HG02571 (cell line): ENCODE results near the gene CXCR4.
"Not testable (repeated sequence)": the region's sequence is repeated elsewhere in the genome, so short reads cannot be mapped to it uniquely, and the experiment has no call there.

Source experiments
- ATAC-seq: cut with Tn5 transposase; IDR thresholded peaks from one replicate; pipeline ENCODE4 v1.9.1; 2021; ENCODE audit warnings: mild to moderate bottlenecking, moderate library complexity; ENCODE audit not compliant: unreplicated experiment

Gene CXCR4

DNA sequence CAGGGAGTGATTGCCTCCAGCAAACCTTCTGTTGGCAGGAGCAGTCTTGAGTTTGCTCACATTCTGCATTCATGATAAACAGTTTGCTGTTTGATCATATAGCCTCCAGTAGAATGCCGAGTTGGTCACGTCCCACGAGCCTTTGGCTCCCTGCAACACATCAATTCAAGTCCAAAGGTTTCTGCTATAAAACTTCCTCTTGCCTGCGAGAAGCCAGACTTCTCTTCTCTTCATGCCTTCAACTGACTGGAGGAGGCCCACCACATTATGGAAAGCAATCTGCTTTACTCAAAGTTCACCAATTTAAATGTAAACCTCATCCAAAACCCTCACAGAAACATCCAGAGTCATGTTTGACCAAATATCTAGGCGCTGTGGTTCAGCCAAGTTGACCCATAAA lies 40.8 kb downstream of the CXCR4 start:
- no peak for ATAC-seq

DNA sequence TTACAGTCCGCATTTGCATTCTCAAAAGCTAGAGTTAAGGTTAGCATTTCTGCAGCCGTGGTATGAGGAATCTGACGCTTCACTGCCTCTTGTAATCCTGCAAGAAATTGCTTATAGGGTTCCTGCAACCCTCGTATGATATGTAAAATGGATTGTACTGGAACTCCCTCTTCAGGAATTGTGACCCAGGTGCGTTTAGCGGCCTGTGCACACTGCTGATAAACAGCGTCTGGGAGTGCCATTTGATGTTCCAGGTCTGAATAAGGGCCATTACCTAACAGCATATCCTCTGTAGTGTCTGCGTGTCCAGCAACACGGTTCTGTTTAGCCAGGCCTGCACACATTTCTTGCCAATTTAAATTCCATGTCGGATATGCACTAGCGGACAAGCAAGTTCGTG lies 42.5 kb downstream of the CXCR4 start:
- no peak for ATAC-seq

DNA sequence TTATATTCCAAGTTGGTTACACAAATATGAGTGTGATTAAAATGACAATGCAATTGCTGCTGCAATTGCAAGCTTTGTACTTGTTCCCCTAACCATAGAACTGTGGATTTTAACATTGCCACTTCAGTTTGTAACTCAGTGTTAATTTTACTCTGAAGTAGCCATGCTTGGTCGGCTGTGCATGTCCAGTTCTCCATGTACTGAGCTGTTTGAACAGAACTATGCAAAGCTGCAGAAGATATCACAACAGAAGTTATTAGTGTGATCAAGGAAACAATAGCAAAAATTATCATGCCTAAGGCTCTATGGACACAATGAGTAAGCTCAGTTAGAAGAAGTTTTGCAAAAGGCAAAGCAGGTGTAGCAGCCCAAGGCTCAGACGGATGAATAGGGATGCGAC lies 45.3 kb downstream of the CXCR4 start:
- ATAC-seq, result no peak

DNA sequence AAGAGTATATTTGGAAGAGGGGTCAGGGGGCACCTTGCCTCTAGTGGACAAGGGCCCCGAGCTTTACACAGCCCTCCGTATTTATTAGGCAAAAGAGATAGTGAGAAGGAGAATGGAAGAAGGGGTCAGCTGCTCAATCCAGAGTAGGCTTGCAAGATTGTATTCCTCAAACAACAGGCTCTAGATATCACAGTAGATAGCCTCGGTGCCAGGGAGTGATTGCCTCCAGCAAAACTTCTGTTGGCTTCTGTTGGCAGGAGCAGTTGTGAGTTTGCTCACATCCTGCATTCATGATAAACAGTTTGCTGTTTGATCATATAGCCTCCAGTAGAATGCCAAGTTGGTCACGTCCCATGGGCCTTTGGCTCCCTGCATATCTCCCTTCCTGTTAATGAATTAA lies 46.1 kb downstream of the CXCR4 start:
- not testable (repeated sequence) for ATAC-seq

DNA sequence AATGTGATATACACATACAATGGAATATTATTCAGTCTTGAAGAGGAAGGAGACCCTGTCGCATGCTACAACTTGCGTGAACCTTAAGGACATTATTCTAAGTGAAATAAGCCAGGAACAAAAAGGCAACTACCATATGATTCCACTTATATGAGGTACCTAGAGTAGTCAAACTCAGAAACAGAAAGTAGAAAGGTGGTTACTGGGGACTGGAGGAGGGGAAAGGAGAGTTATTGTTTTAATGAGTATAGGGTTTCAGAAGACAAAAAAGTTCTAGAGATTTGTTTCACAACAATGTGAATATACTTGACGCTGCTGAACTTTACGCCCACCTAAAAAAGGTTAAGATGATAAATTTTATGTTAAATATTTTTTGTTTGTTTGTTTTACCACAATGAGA lies 47.0 kb downstream of the CXCR4 start:
- no peak for ATAC-seq

DNA sequence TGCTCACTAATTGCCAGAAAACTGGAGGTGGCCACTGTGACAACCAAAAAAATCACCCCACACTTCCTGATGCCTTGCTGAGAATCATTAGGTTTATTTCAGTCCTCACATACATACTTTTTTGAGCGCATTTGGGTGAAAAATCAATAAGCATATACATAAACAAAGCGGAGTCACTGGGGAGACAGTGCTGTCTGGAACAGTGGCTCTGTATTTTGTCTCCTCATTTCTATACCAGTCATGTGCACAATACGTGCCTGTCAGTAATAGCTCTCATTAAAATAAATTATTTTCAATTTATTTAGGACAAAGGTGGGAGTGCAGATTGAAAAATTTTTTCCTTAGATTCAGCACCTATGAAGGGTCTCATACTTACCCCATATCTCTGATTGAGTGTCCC lies 48.2 kb downstream of the CXCR4 start:
- no peak for ATAC-seq

DNA sequence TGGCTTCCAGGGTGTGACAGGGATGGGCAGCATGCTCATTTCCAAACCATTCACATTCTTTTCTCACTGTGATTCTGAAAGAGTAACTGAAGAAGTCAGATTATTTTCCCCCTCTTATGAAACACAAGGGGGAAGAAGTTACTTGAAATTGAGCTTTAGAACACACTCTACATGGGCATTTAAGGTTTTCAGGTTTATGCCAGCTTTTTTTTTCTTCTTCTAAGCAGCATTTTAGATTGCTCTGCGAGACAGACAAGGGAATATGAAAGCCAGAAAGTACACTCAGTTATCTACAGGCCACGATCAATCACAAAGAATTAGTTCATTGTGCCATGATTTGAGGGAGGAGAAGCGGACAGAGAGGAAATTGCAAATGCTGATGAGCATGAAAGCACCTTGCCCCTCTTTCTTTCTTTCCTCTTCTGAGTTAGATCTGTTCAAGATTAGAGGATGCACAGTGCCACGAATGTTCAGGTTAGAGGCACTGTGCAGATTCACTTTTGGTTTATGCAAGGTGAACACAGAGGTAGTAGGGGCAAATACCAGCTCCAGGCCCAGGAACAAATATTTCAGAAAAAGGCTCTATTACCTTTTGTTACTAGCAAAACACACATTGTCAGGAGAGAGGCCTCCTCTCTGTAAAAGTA lies 49.2 kb downstream of the CXCR4 start:
- no peak for ATAC-seq

DNA sequence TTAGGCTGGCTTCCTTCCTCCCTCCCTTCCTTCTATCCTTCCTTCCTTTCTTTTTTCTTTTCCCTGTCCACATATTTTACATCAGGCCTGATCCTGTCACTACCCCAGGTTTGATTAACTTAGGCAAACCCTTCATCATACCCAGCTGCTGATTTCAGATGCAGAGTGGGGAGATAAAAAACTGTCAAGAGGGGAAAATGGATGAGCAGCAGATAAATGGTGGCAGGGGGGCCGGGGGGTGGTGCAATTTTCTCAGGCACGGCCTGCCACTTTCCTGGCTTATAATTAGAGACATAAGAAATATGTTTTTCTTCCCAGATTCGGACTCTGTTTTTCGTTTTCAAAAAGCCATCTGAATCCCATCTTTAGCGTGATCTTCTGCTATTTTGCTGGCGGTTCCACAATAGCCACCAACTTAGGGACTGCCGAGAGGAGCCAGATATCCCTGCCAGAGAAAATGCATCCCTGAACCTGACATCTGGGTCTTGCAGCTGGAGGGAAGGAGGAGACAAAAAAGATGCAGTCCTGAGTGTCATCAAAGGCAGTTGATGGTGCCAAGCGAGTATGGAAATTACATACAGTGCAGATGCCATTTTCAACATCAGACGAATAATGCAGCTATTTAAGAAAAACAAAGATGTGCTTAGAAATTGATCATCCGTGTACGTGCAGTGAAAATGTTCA lies 49.9 kb downstream of the CXCR4 start:
- ATAC-seq, result no peak

DNA sequence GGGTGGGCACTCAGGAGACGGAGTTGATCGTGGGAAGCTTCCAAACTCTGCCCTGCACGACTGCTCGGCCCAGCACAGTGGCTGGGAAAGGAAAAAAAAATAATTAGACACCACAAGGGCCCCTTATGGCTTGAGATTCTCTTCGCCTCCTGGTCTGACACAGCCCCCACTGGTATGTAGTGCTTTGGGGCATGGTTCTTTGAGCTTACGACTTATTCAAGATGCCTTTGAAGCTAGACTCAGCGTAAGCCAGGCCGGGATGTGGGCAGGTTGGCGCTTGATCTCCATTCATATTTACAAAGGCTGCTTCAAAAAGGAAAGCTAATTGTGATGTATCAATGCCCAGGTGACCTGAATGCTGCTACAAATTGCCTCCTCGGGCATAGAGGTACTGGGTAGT lies 50.5 kb downstream of the CXCR4 start:
- no peak for ATAC-seq

DNA sequence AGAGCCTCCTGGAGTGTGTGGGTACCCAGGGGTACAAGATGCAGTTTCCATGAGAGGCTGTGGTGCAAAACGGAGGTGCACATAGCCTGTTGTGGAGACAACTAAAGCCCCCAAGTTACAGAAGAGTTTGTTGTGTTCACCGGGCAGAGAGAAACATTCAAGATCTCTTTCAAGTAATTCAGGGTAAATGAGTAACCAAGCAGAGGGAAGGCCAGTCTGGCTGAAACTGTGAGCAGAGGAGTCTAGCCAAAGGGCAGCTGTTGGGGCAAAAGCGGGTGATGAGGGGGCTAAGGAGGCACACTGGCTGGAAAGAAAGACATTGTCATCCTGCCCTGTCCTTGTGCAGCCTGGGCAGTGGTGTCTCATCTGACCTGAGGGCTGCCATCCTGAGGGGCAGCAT lies 52.0 kb downstream of the CXCR4 start:
- peak; percentile 61 for ATAC-seq

DNA sequence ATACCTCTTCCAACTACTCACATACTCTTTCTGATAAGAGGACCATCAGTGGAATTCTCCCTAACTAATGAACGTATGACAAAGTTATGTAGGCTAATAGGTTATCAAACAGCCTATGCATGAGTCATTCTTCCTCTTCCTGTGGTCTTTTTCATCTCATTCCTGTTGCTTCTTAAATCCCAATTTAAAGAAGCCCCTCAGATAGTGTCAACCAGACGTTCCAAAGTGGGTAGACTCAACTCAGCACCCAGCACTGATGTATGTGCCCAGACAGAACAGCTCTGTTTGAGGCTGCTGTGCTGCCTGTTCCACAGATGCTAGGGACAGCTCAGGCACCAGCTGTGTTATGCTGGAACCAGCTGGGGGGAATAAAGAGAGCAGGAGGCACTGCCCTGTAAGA lies 52.6 kb downstream of the CXCR4 start:
- ATAC-seq, result peak; percentile 33
